ENCODE results near the gene PLEKHH1.

The PLEKHH1 gene

GRCh38 chr14:67562025-67562775 lies 29.1 kb downstream of the PLEKHH1 start:
- Histone ChIP-seq H3K36me3 (ENCODE audit: control insufficient read depth, insufficient read depth, low read length) (no peaks in the 10 kb centered on the region), H3K4me3 (replicated peaks; ENCODE audit: low read depth, low read length) (no peak overlapping the region), H3K27me3 (replicated peaks; ENCODE audit: control insufficient read depth, insufficient read depth, low read length) (no peaks in the 10 kb centered on the region; the same call in none of the 2 replicates)
- TF ChIP-seq CTCF (IDR thresholded peaks at IDR 0.05; ENCODE audit: insufficient read depth, low read length, poor library complexity, severe bottlenecking), result no peak
- DNase-seq (ENCODE audit: extremely low read depth, insufficient read length), result no peak

GRCh38 chr14:67562776-67563150 lies 29.7 kb downstream of the PLEKHH1 start:
- no peaks in the 10 kb centered on the region for H3K36me3 ChIP-seq (ENCODE audit: control insufficient read depth, insufficient read depth, low read length)
- DNase-seq (ENCODE audit: extremely low read depth, insufficient read length), result no peak
- no peaks in the 10 kb centered on the region; the same call in none of the 2 replicates for H3K27me3 ChIP-seq (replicated peaks; ENCODE audit: control insufficient read depth, insufficient read depth, low read length)
- no peak for TF ChIP-seq CTCF (IDR thresholded peaks at IDR 0.05; ENCODE audit: insufficient read depth, low read length, poor library complexity, severe bottlenecking)
- H3K4me3 ChIP-seq (replicated peaks; ENCODE audit: low read depth, low read length), result no peak overlapping the region

- H3K36me3 ChIP-seq (ENCODE audit: control insufficient read depth, insufficient read depth, low read length), result no peaks in the 10 kb centered on the region
- TF ChIP-seq CTCF (IDR thresholded peaks at IDR 0.05; ENCODE audit: insufficient read depth, low read length, poor library complexity, severe bottlenecking), result no peak
- H3K4me3 ChIP-seq (replicated peaks; ENCODE audit: low read depth, low read length), result no peak overlapping the region
- no peak for DNase-seq (ENCODE audit: extremely low read depth, insufficient read length)
- no peaks in the 10 kb centered on the region; the same call in 1 of the 2 replicates for H3K27me3 ChIP-seq (replicated peaks; ENCODE audit: control insufficient read depth, insufficient read depth, low read length)
Observed at GRCh38 chr14:67564236-67564635, 31.1 kb downstream of the PLEKHH1 start.

GRCh38 chr14:67566908-67567307 lies 33.8 kb downstream of the PLEKHH1 start:
- no peak for TF ChIP-seq CTCF (IDR thresholded peaks at IDR 0.05; ENCODE audit: insufficient read depth, low read length, poor library complexity, severe bottlenecking)
- H3K36me3 ChIP-seq (ENCODE audit: control insufficient read depth, insufficient read depth, low read length), result no peaks in the 10 kb centered on the region
- H3K27me3 ChIP-seq (replicated peaks; ENCODE audit: control insufficient read depth, insufficient read depth, low read length), result no peaks in the 10 kb centered on the region
- H3K4me3 ChIP-seq (replicated peaks; ENCODE audit: low read depth, low read length), result no peak overlapping the region
- no peak for DNase-seq (ENCODE audit: extremely low read depth, insufficient read length)

- no peak for DNase-seq (ENCODE audit: extremely low read depth, insufficient read length)
- H3K4me3 ChIP-seq (replicated peaks; ENCODE audit: low read depth, low read length), result no peak overlapping the region
- H3K27me3 ChIP-seq (replicated peaks; ENCODE audit: control insufficient read depth, insufficient read depth, low read length), result no peaks in the 10 kb centered on the region
- no peak for TF ChIP-seq CTCF (IDR thresholded peaks at IDR 0.05; ENCODE audit: insufficient read depth, low read length, poor library complexity, severe bottlenecking)
- no peaks in the 10 kb centered on the region for H3K36me3 ChIP-seq (ENCODE audit: control insufficient read depth, insufficient read depth, low read length)
Observed at GRCh38 chr14:67567654-67568053, 34.6 kb downstream of the PLEKHH1 start.
